HEK293T (cell line): Measurements from ENCODE around the gene DENND1B.

Experiments
- BHLHE40 ChIP-seq: fragments of 450-650 bp; IDR thresholded peaks from 2 replicates; pipeline ENCODE4 v1.6.1; 2016; ENCODE audit warnings: mild to moderate bottlenecking, moderate library complexity, borderline replicate concordance
- FOXM1 ChIP-seq: fragments of 450-650 bp; IDR thresholded peaks from 2 replicates; pipeline ENCODE4 v1.6.1; 2017; ENCODE audit warnings: mild to moderate bottlenecking, borderline replicate concordance
- HDGF ChIP-seq: fragments of 450-650 bp; IDR thresholded peaks from 2 replicates; pipeline ENCODE4 v1.6.1; 2017; ENCODE audit warnings: antibody characterized with exemption, borderline replicate concordance
- LEF1 ChIP-seq: fragments of 450-650 bp; IDR thresholded peaks from 2 replicates; pipeline ENCODE4 v1.6.1; 2017; ENCODE audit warnings: mild to moderate bottlenecking, borderline replicate concordance
- NFRKB ChIP-seq: fragments of 450-650 bp; IDR thresholded peaks from 2 replicates; pipeline ENCODE4 v1.6.1; 2016; ENCODE audit warnings: mild to moderate bottlenecking, moderate library complexity
- SP1 ChIP-seq: fragments of 450-650 bp; IDR thresholded peaks from 2 replicates; pipeline ENCODE4 v1.6.1; 2017
- SUZ12 ChIP-seq: fragments of 450-650 bp; IDR thresholded peaks from 2 replicates; pipeline ENCODE4 v1.6.1; 2016; ENCODE audit warnings: mild to moderate bottlenecking
- ZNF384 ChIP-seq: fragments of 450-650 bp; IDR thresholded peaks from 2 replicates; pipeline ENCODE4 v1.6.1; 2016
- TF ChIP-seq, protein P1 (sequence below): fragments of 450-650 bp; IDR thresholded peaks from 2 replicates; pipeline ENCODE4 v1.6.1; 2016

DNA sequence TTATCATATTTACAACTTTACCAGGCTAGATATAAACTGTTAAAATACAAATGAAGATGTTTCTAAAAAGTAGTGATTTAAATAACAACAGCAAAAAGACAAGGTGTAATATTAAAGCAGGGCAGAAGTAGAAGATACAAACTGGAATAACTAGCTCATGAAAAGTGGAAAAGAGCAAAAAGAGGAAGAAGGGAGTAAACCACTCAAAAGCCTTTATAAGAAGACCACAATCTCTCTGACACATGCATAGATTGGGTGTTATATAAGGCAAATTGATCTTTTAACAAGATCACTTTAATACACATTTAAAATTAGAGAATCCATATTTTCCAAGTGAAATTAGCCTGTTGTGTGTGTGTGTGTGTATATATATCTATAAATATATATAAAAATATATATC lies 5.0 kb downstream of the DENND1B start:
- TF ChIP-seq SP1, result no peak
- TF ChIP-seq FOXM1, result no peak
- TF ChIP-seq BHLHE40, result no peak
- TF ChIP-seq, protein P1, sequence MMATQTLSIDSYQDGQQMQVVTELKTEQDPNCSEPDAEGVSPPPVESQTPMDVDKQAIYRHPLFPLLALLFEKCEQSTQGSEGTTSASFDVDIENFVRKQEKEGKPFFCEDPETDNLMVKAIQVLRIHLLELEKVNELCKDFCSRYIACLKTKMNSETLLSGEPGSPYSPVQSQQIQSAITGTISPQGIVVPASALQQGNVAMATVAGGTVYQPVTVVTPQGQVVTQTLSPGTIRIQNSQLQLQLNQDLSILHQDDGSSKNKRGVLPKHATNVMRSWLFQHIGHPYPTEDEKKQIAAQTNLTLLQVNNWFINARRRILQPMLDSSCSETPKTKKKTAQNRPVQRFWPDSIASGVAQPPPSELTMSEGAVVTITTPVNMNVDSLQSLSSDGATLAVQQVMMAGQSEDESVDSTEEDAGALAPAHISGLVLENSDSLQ, result no peak
- TF ChIP-seq LEF1, result no peak
- TF ChIP-seq HDGF, result no peak
- TF ChIP-seq NFRKB, result no peak
- no peak for TF ChIP-seq ZNF384
- no peak for TF ChIP-seq SUZ12
